Inflammatory macrophage treated with lipopolysaccharide for 4 hours (primary cell): ENCODE results near the gene SKI.

Experiments used
- DNase-seq: peaks from one replicate; pipeline ENCODE4 v3.0.0-alpha.2; 2020

The SKI gene

GRCh38 chr1:2228157-2228594 is at the start of gene SKI:
SKI (plus strand) TSS chr1:2228319; CDS start chr1:2228767, 448 bp downstream.
- no peak for DNase-seq

DNA sequence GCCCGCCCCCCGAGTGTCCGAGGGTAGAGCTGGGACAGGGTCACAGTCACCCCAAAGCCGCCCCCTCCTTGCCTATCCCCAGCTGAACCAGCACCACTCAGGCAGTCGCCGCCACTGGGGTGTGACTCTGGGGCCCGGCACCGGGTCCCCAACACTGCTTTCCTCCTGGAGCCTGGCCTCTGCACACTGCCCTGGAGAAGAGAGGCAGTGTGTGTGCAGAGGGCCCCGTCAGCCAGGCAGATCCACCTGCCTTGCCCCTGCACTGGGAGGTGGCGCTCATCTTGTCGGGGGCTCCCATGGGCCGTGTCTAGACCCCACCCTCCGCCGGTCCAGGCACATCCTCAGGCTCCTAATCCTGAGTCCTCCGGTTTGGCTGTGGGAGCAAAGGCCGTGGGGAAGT is 49.2 kb upstream of the SKI start:
- no peak for DNase-seq

- DNase-seq: no peak
Observed at GRCh38 chr1:2179283-2180013, 48.7 kb upstream of the SKI start.

GRCh38 chr1:2180297-2181245 is 47.5 kb upstream of the SKI start:
- DNase-seq: peak; percentile 3

GRCh38 chr1:2181271-2181670 is 46.8 kb upstream of the SKI start:
- no peak for DNase-seq

DNA sequence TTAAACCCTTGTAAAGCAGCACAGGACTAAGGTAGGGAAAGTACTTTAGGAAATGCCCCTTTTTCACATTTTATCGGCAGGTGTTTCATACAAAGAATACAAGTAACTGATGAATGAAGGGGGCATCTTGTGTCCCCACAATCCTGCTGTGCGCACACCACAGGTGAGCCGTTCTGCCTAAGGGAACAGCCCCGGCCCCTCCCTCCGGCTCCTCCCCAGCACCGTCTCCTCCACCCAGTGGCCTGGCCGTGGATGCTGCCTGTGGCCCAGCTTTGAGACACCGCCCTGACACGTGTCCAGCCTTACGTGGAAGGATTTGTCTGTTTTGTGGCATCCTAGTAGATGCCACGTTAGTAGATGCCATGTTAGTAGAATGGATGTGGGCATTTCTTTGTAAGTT is 46.4 kb upstream of the SKI start:
- DNase-seq: no peak

DNA sequence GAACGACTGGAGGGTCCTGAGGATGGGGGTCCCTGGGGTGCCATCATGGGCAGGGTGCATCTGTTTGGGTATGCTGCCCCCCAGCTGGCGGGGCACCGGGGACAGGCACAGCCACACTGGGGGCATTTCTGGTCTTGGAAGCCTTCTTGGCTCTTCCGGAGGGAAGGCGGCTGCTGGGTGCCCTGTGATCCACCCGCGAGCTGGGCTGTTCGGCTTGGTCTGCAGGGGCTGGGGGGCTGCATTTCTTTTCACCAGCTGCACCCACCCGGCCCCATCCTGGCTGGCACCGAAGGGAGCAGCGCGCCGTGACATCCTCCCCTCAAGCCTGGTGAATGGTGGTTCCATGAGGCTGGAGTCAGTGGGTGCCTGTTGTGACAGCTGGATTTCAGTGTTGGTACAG is 45.7 kb upstream of the SKI start:
- DNase-seq: no peak

DNA sequence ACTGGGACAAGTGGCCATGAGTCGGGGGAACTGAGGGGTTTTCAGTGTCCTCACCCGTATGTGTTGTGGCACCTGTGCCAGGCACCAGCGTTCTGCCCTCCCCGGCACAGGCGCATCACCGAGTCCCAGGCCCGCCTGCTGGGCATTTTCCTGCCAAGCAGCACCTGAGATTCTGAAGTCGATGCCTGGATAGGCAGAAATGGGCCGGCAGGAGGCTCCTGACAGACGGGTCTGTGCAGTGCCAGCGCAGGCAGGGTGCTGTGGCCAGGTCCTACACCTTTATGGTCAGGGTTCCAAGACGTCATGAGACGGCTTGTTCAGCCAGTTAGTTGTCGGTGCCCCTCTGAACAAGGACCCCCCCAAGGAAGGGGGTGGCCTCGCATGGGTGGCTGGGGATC is 44.2 kb upstream of the SKI start:
- DNase-seq: no peak

GRCh38 chr1:2184531-2184930 is 43.6 kb upstream of the SKI start:
- DNase-seq: no peak

DNA sequence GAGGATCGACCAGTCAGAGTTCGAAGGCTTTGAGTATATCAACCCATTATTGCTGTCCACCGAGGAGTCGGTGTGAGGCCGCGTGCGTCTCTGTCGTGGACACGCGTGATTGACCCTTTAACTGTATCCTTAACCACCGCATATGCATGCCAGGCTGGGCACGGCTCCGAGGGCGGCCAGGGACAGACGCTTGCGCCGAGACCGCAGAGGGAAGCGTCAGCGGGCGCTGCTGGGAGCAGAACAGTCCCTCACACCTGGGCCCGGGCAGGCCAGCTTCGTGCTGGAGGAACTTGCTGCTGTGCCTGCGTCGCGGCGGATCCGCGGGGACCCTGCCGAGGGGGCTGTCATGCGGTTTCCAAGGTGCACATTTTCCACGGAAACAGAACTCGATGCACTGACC is 43.2 kb upstream of the SKI start:
- DNase-seq: no peak

DNA sequence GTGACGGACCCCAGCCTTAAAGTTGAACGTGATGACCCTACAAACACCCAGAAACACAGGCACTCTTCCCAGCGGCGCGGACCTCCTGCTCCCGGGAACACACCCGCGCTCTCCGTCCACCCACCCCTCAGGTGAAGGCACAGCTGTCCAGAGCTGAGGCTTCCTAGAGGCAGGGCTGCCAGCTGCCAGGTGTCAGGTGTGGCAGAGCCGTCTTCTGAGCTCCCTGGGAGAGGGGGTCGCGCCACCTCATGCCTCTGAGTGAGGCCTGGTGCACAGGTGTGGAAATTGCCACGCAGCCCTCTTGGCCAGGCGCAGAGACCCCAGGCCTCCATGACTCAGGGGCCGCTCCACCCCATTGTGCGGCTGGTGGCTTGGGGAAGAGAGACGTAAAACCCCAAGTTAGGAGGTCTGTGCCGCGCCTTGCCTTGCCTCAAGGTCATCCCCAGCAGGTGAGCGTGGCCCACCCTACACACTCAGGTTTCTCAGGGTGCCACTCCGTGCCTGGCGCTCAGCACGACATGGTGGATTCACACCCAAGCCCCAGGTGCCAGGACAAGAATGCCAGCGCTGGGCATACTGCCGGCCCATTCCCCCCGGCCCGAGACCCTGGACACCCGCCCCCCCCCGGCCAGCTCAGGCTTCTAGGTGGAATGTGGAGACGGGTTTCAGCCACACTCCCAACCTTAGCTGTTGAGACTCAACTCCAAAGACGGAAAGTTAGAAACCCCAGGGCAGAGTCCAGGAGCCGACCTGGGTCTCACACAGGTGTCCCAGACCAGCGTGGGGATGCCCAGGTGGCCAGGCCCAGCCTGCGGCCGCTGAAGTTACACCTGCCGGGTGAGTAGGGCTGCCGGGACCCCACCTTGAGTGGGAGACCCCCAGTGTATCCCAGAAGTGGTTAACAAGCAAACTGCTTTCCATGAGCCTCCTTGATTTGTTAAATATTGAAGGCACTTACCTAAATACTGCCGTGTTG is 42.0 kb upstream of the SKI start:
- no peak for DNase-seq

GRCh38 chr1:2186901-2187300 is 41.2 kb upstream of the SKI start:
- DNase-seq: no peak

DNA sequence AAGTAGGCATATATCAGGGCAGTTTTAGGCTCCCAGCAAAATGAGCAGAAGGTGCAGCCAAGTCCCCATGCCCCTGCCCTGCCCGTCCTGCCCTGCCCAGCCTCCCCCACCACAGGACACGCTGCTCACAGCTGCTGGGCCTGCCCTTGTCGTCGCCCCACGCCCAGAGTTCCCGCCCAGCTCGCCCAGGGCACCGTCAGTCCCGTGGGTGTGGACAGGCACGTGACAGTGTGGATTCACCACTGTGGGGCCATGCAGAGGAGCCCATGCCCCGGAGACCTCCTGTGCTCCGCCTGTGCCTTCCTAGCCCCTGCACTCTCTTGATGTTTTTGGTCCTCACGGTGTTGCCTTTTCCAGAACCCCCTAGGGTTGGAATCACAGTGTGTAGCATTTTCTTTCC is 40.5 kb upstream of the SKI start:
- no peak for DNase-seq

- DNase-seq: no peak
Observed at GRCh38 chr1:2188336-2188735, 39.8 kb upstream of the SKI start.

GRCh38 chr1:2189459-2190425 is 38.4 kb upstream of the SKI start:
- peak; percentile 83 for DNase-seq

- no peak for DNase-seq
Observed at GRCh38 chr1:2190491-2190976, 37.6 kb upstream of the SKI start.

GRCh38 chr1:2192031-2192995 is 35.8 kb upstream of the SKI start:
- no peak for DNase-seq

DNA sequence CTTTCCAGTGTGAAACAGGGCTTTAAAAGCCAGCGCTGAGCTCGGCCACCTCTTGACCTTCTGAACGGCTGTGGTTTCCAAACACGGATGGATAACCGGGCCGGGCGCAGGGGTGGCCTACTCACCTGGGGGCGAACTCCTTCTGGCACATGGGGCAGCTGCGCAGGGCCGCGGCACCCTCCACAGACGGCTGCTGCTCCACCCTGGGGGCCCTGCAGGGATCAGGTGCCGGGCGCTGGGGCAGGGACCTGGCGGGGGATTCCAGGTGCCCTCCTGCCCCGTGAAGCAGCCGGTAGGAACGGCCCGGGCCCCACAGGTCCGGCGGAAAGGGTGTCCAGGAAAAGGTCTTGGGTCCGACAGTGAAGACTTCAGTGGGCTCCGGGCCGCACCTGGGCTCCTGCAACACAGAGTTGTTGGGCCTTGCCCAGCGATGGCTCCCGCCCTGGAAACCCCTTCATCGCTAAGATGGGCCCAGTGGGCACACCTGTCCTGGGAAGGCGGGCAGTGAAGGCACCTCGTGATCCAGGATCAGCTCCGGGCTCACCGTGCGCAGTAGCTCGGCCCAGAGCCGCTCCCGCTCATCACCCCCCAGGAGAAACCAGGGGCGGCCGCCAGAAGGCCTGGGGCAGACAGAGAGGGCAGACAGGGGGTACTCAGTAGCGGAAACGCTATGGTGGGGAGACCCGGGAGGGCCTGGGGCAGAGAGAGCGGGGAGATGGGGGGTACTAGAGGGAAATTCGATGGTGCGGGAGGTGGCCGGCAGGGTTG is 34.4 kb upstream of the SKI start:
- no peak for DNase-seq

DNA sequence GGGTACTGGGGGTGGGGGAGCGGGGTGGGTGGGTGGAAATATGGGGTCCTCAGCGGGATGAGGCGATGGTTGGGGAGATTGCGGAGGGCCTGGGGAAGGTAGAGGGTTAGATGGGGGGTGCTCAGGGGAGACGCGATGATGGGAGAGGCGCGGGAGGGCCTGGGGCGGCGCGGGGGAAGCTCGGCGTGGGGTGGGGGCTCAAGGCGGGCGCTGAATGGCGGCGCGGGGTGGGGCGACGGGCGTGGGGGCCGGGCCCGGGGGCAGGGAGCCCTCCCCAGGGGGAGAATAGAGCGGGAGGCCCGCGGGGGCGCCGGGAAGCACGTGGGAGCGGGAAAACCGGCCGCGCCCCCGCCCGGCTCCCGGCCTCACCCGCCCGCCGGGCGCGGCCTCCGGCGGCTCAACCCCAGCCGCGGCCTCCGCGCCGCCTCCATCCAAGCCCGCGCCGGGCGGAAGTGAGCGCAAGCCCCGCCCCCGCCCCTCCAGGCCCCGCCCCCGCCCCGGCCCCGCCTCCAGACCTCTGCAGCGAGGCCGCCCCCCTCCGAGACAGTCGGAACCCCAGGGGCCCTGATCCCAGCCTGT is 33.7 kb upstream of the SKI start, which contains the start of gene FAAP20:
Gene FAAP20, minus strand, starts transcription at position 454 of the 579 bp plus-strand sequence. Its CDS starts 23 bp downstream, at position 431.
- DNase-seq: peak; percentile 58
